ENCODE results near the gene CAPZB. TPM values are rescaled to one million over a fixed set of nuclear protein-coding genes. Genes with fewer than 3 reads are reported as not detected.
A peak's percentile ranks its signal among the peaks of the same experiment; 100 is the strongest.

CAPZB gene
- total RNA-seq, 2 experiments from 2014 or later: 492 to 518 TPM

DNA sequence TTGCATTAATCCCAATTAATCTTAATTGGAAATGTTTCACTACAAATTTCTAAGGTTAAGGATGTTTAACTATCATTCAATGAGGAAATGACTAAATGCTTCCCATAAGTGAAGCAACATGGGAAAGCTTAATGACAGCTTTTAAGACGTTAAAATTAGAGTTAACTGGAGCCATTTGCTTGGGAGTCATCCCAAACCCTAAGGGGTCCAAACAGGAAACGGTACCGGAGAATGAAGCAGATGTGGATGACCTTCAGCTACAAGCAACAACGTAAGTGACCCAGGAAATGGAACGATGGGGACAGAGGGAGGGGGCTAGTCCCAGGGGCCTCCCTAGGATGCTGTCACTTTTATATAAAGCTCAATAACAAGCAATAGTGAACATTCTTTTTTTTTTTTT, 62.2 kb downstream of the CAPZB start:
- ATAC-seq (no peak), DNase-seq (no peak)
- Mint-ChIP-seq H3K36me3 (ENCODE audit: low read depth) (peaks cover 28% of the 10 kb centered on the region), H3K9me3 (ENCODE audit: insufficient read depth) (no peaks in the 10 kb centered on the region), H3K4me3 (no peak overlapping the region), H3K27ac (no peak overlapping the region), H3K4me1 (ENCODE audit: low read depth) (peaks cover 39% of the 10 kb centered on the region), H3K27me3 (ENCODE audit: low read depth) (no peaks in the 10 kb centered on the region)
- CTCF ChIA-PET: no interaction called here
- POLR2A ChIA-PET: no interaction called here

DNA sequence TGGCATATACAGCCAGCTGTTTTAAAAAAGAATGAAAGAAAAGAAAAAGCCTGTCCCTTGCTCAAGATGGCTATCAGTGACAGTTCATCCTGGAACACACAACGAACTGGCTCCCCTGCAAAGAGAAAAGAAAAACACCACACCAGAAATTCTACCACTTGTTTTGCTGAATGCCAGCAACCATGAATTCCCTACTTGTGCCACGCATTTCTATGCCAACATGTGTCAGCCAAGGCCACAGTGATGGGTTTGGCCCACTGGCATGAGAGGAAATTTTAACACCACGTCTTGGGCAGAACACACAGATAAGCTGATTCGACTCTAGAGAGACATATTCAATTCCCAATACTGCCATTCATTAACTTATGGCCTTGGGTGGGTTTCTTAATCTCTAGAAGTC, 64.0 kb downstream of the CAPZB start:
- H3K4me1 Mint-ChIP-seq (ENCODE audit: low read depth): peaks cover 40% of the 10 kb centered on the region
- no peaks in the 10 kb centered on the region for H3K9me3 Mint-ChIP-seq (ENCODE audit: insufficient read depth)

DNA sequence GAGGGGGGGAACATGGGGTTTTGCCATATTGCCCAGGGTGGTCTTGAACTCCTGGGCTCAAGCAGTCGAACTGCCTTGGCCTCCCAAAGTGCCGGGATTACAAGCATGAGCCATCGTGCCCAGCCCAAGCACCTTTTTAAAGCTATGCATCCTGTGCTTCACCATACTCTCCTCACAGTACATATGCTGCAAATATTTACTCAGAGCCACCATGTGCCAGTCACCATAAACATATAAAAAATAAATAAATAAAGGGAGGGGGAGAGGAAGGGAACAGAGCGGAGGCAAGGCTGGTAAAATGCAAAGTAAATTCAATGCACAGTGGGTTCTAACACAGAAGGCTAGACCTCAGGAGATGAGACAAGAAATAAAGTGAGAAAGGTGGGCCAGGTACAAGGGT, 64.7 kb downstream of the CAPZB start:
- H3K27me3 Mint-ChIP-seq (ENCODE audit: low read depth): no peaks in the 10 kb centered on the region
- ChIA-PET POLR2A (no interaction called here), CTCF (interaction anchor here (0.6 to 1.9 kb wide), 3 partner anchors 27 to 250 kb away, joined by 3 to 5 read pairs (median 3); no protein-coding TSS in a partner anchor)
- peaks cover 35% of the 10 kb centered on the region for H3K36me3 Mint-ChIP-seq (ENCODE audit: low read depth)
- H3K27ac Mint-ChIP-seq: no peak overlapping the region
- no peaks in the 10 kb centered on the region for H3K9me3 Mint-ChIP-seq (ENCODE audit: insufficient read depth)
- peaks cover 38% of the 10 kb centered on the region for H3K4me1 Mint-ChIP-seq (ENCODE audit: low read depth)
- H3K4me3 Mint-ChIP-seq: no peak overlapping the region
- DNase-seq (no peak), ATAC-seq (no peak)

More for the DNA sequence above, 64.0 kb downstream of the CAPZB start:
- Mint-ChIP-seq H3K4me3 (no peak overlapping the region), H3K36me3 (ENCODE audit: low read depth) (peaks cover 37% of the 10 kb centered on the region), H3K27ac (peak overlapping the region; percentile 66), H3K27me3 (ENCODE audit: low read depth) (no peaks in the 10 kb centered on the region)
- ChIA-PET CTCF (interaction anchor here (1.0 to 1.9 kb wide), 2 partner anchors 28 to 30 kb away, joined by 3 to 5 read pairs; no protein-coding TSS in a partner anchor), POLR2A (no interaction called here)
- DNase-seq (no peak), ATAC-seq (no peak)

- peaks cover 30% of the 10 kb centered on the region for H3K4me1 Mint-ChIP-seq (ENCODE audit: low read depth)
- no peak overlapping the region for H3K27ac Mint-ChIP-seq
- no peak for DNase-seq
- peaks cover 39% of the 10 kb centered on the region for H3K36me3 Mint-ChIP-seq (ENCODE audit: low read depth)
- POLR2A ChIA-PET: no interaction called here
- no peak overlapping the region for H3K4me3 Mint-ChIP-seq
- no peaks in the 10 kb centered on the region for H3K27me3 Mint-ChIP-seq (ENCODE audit: low read depth)
- no peak for ATAC-seq
- H3K9me3 Mint-ChIP-seq (ENCODE audit: insufficient read depth): no peaks in the 10 kb centered on the region
- CTCF ChIA-PET: no interaction called here
Observed at GRCh38 chr1:19419691-19420090, 65.6 kb downstream of the CAPZB start.

DNA sequence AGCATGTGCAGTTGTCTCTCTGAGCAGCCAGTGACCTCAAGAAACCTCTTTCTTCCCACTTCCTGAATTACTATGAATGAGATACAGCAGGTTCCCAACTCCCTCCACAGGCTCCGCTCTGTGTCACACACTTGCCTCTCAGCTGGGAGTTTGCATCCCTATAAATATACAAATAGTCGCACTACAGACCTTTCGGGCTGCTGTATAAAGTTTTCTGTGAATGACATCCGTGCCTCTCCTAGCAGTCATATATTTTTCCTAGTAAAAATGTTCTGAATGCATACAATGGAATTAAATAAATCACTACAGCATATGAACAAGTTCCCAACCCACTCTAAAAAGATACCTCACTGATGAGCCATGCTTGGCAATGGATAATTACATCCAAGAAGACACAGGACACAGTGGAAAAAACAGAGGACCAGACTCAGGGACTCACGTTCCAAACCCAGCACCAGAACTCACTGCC, 66.8 kb downstream of the CAPZB start:
- H3K9me3 Mint-ChIP-seq (ENCODE audit: insufficient read depth): no peaks in the 10 kb centered on the region
- ATAC-seq (no peak), DNase-seq (no peak)
- no peaks in the 10 kb centered on the region for H3K27me3 Mint-ChIP-seq (ENCODE audit: low read depth)
- H3K36me3 Mint-ChIP-seq (ENCODE audit: low read depth): peaks cover 44% of the 10 kb centered on the region
- peak overlapping the region; percentile 29 for H3K27ac Mint-ChIP-seq
- peaks cover 33% of the 10 kb centered on the region for H3K4me1 Mint-ChIP-seq (ENCODE audit: low read depth)
- H3K4me3 Mint-ChIP-seq: no peak overlapping the region
- POLR2A ChIA-PET: no interaction called here
- CTCF ChIA-PET: no interaction called here

DNA sequence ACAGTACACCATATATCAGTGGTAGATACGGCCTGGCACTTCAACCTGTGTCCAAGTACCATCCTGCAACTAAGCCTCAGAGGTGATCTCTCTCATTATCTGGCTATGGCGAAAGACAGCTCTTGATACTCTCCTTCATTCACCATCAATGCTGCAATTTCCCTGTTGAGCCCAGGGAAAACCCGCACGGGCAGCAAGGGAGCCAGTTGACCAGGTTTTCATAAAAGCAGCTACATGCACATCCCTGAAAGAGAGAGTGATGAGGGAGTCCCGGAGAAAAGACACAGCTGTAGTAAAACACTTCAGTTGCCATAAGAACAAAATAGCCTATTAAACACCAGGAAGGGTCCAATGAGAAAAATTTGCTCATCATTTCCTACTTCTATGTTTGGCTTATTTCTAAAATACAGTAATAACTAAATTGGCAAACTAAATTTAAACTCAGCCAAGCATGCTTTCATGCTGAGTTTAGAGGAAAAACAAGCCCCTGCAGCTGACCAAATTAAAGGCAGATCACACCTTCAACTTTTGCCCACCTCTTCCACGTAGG, 68.3 kb downstream of the CAPZB start:
- Mint-ChIP-seq H3K27me3 (ENCODE audit: low read depth) (no peaks in the 10 kb centered on the region), H3K4me1 (ENCODE audit: low read depth) (peaks cover 39% of the 10 kb centered on the region), H3K9me3 (ENCODE audit: insufficient read depth) (no peaks in the 10 kb centered on the region), H3K36me3 (ENCODE audit: low read depth) (peaks cover 47% of the 10 kb centered on the region), H3K4me3 (no peak overlapping the region), H3K27ac (no peak overlapping the region)
- POLR2A ChIA-PET: no interaction called here
- ATAC-seq (no peak), DNase-seq (no peak)
- CTCF ChIA-PET: interaction anchor here (1.3 kb wide), 2 partner anchors 26 to 165 kb away, joined by 3 read pairs; no protein-coding TSS in a partner anchor

DNA sequence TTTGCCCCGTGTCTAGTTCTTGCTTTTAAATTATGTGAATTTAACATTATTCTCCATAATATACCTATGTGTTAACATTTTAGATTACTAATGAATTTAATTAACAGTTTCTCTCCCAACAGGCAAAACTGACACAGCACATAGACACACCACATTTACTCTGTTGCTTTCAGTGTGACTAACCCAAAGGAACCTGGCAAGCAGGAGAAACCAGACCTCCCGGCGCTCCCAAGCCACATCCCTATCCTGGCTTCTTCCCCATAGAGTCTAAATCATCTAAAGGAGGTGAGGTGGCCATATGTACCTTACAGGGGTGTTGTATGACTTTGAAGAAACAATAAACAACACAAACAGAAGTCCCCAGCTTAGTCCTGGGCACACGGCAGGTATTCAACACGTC, 69.2 kb downstream of the CAPZB start:
- ATAC-seq: no peak
- peaks cover 41% of the 10 kb centered on the region for H3K4me1 Mint-ChIP-seq (ENCODE audit: low read depth)

DNA sequence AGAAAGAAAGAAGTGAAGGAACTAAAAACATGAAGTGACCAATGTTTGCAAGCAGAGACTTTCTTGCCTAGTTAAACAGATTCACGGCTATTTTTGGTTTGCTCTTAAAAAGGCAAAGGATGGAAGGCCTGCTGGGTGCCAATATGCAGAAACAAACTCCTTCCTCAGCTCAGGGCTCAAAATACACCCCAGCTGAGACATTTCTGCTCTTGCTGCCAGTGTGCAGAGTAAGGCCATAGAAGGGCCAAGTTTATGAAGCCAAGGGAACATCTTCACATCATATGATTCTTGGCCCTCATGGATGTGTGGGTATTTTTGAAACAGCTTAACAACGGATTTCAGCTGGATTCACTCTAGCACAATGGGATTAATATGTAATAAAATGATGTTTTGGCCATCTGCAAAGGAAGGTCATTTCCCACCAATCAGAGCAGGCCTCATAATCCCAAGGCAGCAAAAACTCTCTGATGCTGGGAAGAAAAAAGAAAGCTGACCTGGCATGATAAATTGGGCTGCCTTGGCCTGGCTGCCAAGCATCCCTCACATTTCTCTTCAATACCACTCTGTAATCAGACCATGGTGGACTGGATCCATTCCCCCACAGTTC, 70.7 kb downstream of the CAPZB start:
- ChIA-PET POLR2A (no interaction called here), CTCF (interaction anchor here (0.7 kb wide), 1 partner anchor 47 kb away, joined by 3 read pairs; no protein-coding TSS in a partner anchor)
- Mint-ChIP-seq H3K4me3 (no peak overlapping the region), H3K9me3 (ENCODE audit: insufficient read depth) (no peaks in the 10 kb centered on the region), H3K36me3 (ENCODE audit: low read depth) (peaks cover 52% of the 10 kb centered on the region), H3K4me1 (ENCODE audit: low read depth) (peaks cover 43% of the 10 kb centered on the region), H3K27ac (peak overlapping the region; percentile 40), H3K27me3 (ENCODE audit: low read depth) (no peaks in the 10 kb centered on the region)
- ATAC-seq (no peak), DNase-seq (no peak)

More for the DNA sequence above, 69.2 kb downstream of the CAPZB start:
- no peak overlapping the region for H3K4me3 Mint-ChIP-seq
- ChIA-PET CTCF (interaction anchor here (1.3 kb wide), 1 partner anchor 25 kb away, joined by 3 read pairs; no protein-coding TSS in a partner anchor), POLR2A (no interaction called here)
- no peaks in the 10 kb centered on the region for H3K27me3 Mint-ChIP-seq (ENCODE audit: low read depth)
- no peak overlapping the region for H3K27ac Mint-ChIP-seq
- DNase-seq: no peak
- H3K36me3 Mint-ChIP-seq (ENCODE audit: low read depth): peaks cover 48% of the 10 kb centered on the region
- H3K9me3 Mint-ChIP-seq (ENCODE audit: insufficient read depth): no peaks in the 10 kb centered on the region

DNA sequence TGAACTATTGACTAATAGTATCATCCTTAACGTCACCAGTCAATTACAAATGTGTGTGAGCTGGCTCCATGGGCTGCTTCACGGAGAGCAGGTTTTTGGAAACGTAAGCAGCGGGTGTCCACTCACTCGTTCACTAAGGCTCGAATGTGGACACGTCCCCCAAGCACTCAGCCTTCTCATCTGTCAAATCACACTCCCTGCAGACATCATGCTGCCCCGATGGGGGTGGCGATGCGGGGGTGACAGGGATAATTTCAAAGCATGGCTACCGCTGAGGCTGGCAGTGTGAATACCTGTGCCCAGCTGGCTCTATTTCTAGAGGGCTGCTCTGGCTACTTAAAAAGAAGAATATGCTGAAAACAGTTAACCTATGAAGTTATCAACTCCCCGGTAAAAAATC, 71.3 kb downstream of the CAPZB start:
- peaks cover 39% of the 10 kb centered on the region for H3K4me1 Mint-ChIP-seq (ENCODE audit: low read depth)
- no peaks in the 10 kb centered on the region for H3K9me3 Mint-ChIP-seq (ENCODE audit: insufficient read depth)
- DNase-seq (no peak), ATAC-seq (no peak)
- no peak overlapping the region for H3K27ac Mint-ChIP-seq
- CTCF ChIA-PET: no interaction called here
- POLR2A ChIA-PET: no interaction called here
- no peaks in the 10 kb centered on the region for H3K27me3 Mint-ChIP-seq (ENCODE audit: low read depth)
- H3K4me3 Mint-ChIP-seq: no peak overlapping the region
- H3K36me3 Mint-ChIP-seq (ENCODE audit: low read depth): peaks cover 47% of the 10 kb centered on the region

DNA sequence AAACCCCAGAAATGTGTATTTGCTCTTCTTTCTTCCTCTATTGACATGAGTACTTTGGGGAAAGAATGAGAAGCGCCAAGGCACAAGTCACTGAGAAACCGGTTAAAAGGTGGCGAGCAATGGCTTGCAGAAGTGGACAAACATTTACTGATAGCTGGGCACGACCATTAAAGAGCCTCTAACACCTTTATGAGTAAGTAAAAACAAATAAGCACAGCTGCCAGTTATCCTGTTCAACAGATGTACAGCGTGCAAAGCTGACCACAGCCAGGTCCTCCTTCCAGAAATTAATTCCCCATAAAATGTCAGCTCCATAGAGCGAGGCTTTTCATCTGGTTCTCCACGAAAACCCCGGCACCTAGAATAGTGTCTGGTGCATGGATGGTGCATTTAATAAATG, 72.7 kb downstream of the CAPZB start:
- DNase-seq (no peak), ATAC-seq (no peak)
- no peak overlapping the region for H3K4me3 Mint-ChIP-seq
- H3K36me3 Mint-ChIP-seq (ENCODE audit: low read depth): peaks cover 37% of the 10 kb centered on the region
- no peaks in the 10 kb centered on the region for H3K27me3 Mint-ChIP-seq (ENCODE audit: low read depth)
- H3K27ac Mint-ChIP-seq: no peak overlapping the region
- ChIA-PET CTCF (no interaction called here), POLR2A (no interaction called here)
- no peaks in the 10 kb centered on the region for H3K9me3 Mint-ChIP-seq (ENCODE audit: insufficient read depth)
- H3K4me1 Mint-ChIP-seq (ENCODE audit: low read depth): peaks cover 33% of the 10 kb centered on the region

GRCh38 chr1:19411612-19412011, 73.7 kb downstream of the CAPZB start:
- DNase-seq (no peak), ATAC-seq (no peak)
- ChIA-PET CTCF (interaction anchor here (0.7 kb wide), 1 partner anchor 251 kb away, joined by 3 read pairs; no protein-coding TSS in a partner anchor), POLR2A (no interaction called here)
- Mint-ChIP-seq H3K9me3 (ENCODE audit: insufficient read depth) (no peaks in the 10 kb centered on the region), H3K27me3 (ENCODE audit: low read depth) (no peaks in the 10 kb centered on the region), H3K4me1 (ENCODE audit: low read depth) (peaks cover 37% of the 10 kb centered on the region), H3K4me3 (no peak overlapping the region), H3K27ac (no peak overlapping the region), H3K36me3 (ENCODE audit: low read depth) (peaks cover 28% of the 10 kb centered on the region)

DNA sequence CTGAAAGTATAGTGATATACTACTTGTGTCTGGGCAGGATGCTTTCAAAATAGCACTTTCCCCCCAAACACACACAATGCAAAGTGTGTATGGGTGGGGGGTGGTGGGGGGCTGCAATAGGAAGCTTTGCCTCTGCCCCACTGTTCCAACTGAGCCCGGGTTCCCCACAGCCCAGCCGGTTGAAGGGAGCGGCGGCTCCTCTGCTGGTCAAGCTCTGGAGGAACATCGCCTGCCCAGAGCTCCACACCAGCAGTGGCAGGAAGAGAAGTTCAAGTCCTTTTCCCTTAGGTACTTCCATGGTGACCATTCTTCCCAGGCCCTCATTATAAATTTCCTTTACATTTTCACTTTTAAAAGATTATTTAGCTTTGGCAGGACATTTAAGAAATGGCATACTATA, 74.9 kb downstream of the CAPZB start:
- ChIA-PET CTCF (interaction anchor here (0.9 to 2.3 kb wide), 3 partner anchors 26 to 243 kb away, joined by 3 to 5 read pairs (median 3); no protein-coding TSS in a partner anchor), POLR2A (interaction anchor here (1.0 kb wide), 1 partner anchor 17 kb away, joined by 4 read pairs; no protein-coding TSS in a partner anchor)
- Mint-ChIP-seq H3K27ac (no peak overlapping the region), H3K4me3 (no peak overlapping the region), H3K27me3 (ENCODE audit: low read depth) (no peaks in the 10 kb centered on the region), H3K9me3 (ENCODE audit: insufficient read depth) (no peaks in the 10 kb centered on the region), H3K36me3 (ENCODE audit: low read depth) (peaks cover 30% of the 10 kb centered on the region), H3K4me1 (ENCODE audit: low read depth) (peaks cover 47% of the 10 kb centered on the region)
- DNase-seq: no peak
- ATAC-seq: no peak
